GM23248 (cell line): ENCODE results near the gene FN1. TPM values are rescaled to one million over a fixed set of nuclear protein-coding genes. Genes with fewer than 3 reads are reported as not detected.
"Not testable (repeated sequence)": the region's sequence is repeated elsewhere in the genome, so short reads cannot be mapped to it uniquely, and the experiment has no call there.

ENCODE experiments used
- DNase-seq: peaks from one replicate; pipeline ENCODE4 v3.0.0-alpha.2; 2015
- H2AFZ ChIP-seq: fragments of 200-600 bp; sonication (generic); 2 replicates; pipeline ENCODE4 v1.6.1; 2016; ENCODE audit warnings: antibody characterized with exemption
- H3F3A ChIP-seq: fragments of 200-600 bp; sonication (generic); 2 replicates; pipeline ENCODE4 v1.6.1; 2016; ENCODE audit warnings: mild to moderate bottlenecking, antibody characterized with exemption, mixed run types; ENCODE audit not compliant: insufficient read depth
- H3K27ac ChIP-seq: fragments of 200-600 bp; sonication (generic); 2 replicates; pipeline ENCODE4 v1.5.1; 2016; ENCODE audit warnings: mild to moderate bottlenecking
- H3K27me3 ChIP-seq: fragments of 200-600 bp; sonication (generic); replicated peaks from 2 replicates; pipeline ENCODE4 v1.6.1; 2016; ENCODE audit warnings: mild to moderate bottlenecking; ENCODE audit not compliant: insufficient read depth
- H3K36me3 ChIP-seq: fragments of 200-600 bp; sonication (generic); 2 replicates; pipeline ENCODE4 v1.6.1; 2016; ENCODE audit warnings: low read depth, mild to moderate bottlenecking
- H3K4me1 ChIP-seq: fragments of 200-600 bp; sonication (generic); 2 replicates; pipeline ENCODE4 v1.6.1; 2016; ENCODE audit warnings: mild to moderate bottlenecking; ENCODE audit not compliant: insufficient read depth
- H3K4me2 ChIP-seq: fragments of 200-600 bp; sonication (generic); one replicate; pipeline ENCODE4 v1.6.1; 2016; ENCODE audit warnings: mild to moderate bottlenecking; ENCODE audit not compliant: unreplicated experiment
- H3K4me3 ChIP-seq: fragments of 200-600 bp; sonication (generic); 2 replicates; pipeline ENCODE4 v1.5.1; 2016; ENCODE audit warnings: mild to moderate bottlenecking
- H3K79me2 ChIP-seq: fragments of 200-600 bp; sonication (generic); 2 replicates; pipeline ENCODE4 v1.6.1; 2016; ENCODE audit warnings: mild to moderate bottlenecking; ENCODE audit not compliant: insufficient read depth
- H3K9ac ChIP-seq: fragments of 200-600 bp; sonication (generic); 2 replicates; pipeline ENCODE4 v1.6.1; 2016; ENCODE audit warnings: mild to moderate bottlenecking
- H3K9me2 ChIP-seq: fragments of 200-600 bp; sonication (generic); 2 replicates; pipeline ENCODE4 v1.6.1; 2016; ENCODE audit warnings: mixed run types, mild to moderate bottlenecking, moderate library complexity; ENCODE audit not compliant: insufficient read depth
- H3K9me3 ChIP-seq: fragments of 200-600 bp; sonication (generic); one replicate; pipeline ENCODE4 v1.6.1; 2017; ENCODE audit warnings: low read depth
- H4K20me1 ChIP-seq: fragments of 200-600 bp; sonication (generic); 2 replicates; pipeline ENCODE4 v1.6.0; 2016; ENCODE audit not compliant: insufficient read depth
- EZH2 ChIP-seq: fragments of 200-600 bp; sonication (generic); IDR thresholded peaks from 2 replicates; pipeline ENCODE4 v1.6.1; 2018; ENCODE audit warnings: antibody characterized with exemption, mild to moderate bottlenecking; ENCODE audit not compliant: insufficient read depth, poor library complexity, severe bottlenecking
- EZH2phosphoT487 ChIP-seq: fragments of 200-600 bp; sonication (generic); IDR thresholded peaks from 2 replicates; pipeline ENCODE4 v1.6.1; 2018; ENCODE audit warnings: antibody characterized with exemption, moderate library complexity, mild to moderate bottlenecking, low read depth; ENCODE audit not compliant: insufficient read depth
- WGBS, 2 experiments: methylation state at CpG; one replicate each; pipeline ENCODE4 v1.1.6; 2015 to 2017; ENCODE audit warnings: low lambda C conversion rate in 2 of 2, low coverage in 1 of 2; ENCODE audit errors: missing lambda C conversion rate in 2 of 2; 5-methylcytosine and 5-hydroxymethylcytosine counted together
- in situ Hi-C: fragments of 300-500 bp; cut with MboI; formaldehyde crosslinking; loops from 2 replicates; pipeline ENCODE4 v1.15.0; 2020
- polyA plus RNA-seq: library from polyadenylated mRNA; unstranded; fragments of >200 nt; fragmentation: Nextera tagmentation; extraction: Ambion mirVana; gene quantifications from 2 replicates; pipeline ENCODE4 v1.2.1, GENCODE V29; 2016
- total RNA-seq: library from RNA; depleted of rRNA; stranded (reverse); fragments of >200 nt; shearing (Covaris generic); gene quantifications from 2 replicates; pipeline ENCODE4 v1.2.3, GENCODE V29; 2014

FN1 gene
- total and polyA plus RNA-seq, 2 experiments from 2014 or later, result 20,647 to 33,406 TPM

DNA sequence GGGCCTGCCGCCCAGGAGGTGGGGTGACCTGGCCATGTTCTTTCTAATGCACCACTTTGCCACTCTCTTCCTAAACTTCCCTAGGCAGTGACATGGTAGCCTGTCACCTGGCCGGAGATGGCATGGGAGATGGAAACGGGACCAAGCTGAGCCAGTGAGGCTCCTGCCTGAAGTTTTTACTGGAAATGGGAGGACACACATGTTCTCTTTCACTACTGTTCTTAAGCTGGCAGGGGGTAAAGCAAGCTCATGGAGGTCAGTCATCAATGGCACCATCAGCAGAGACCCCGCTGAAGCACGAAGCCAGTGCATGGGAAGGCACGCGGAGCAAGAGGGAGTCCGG is 73.3 kb downstream of the FN1 start:
- Histone ChIP-seq H2AFZ (no peak overlapping the region), H3K9ac (no peak overlapping the region), H3K36me3 (peaks cover 83% of the 10 kb centered on the region), H3K9me2 (no peaks in the 10 kb centered on the region), H3K4me1 (peaks cover 28% of the 10 kb centered on the region), H3K4me3 (no peak overlapping the region), H3K27me3 (no peaks in the 10 kb centered on the region), H3F3A (peaks cover 99% of the 10 kb centered on the region), H3K79me2 (no peaks in the 10 kb centered on the region), H4K20me1 (peaks cover 11% of the 10 kb centered on the region; the same call in 1 of the 2 replicates), H3K9me3 (no peaks in the 10 kb centered on the region), H3K4me2 (no peak overlapping the region), H3K27ac (peak overlapping the region; percentile 70)
- no peak for TF ChIP-seq EZH2
- no peak for TF ChIP-seq EZH2phosphoT487
- in situ Hi-C loops, result no loop called here
- 93 to 94% methylated on average over 8 of the region's 8 CpGs for WGBS, 2 experiments
- DNase-seq, result peak; percentile 39

DNA sequence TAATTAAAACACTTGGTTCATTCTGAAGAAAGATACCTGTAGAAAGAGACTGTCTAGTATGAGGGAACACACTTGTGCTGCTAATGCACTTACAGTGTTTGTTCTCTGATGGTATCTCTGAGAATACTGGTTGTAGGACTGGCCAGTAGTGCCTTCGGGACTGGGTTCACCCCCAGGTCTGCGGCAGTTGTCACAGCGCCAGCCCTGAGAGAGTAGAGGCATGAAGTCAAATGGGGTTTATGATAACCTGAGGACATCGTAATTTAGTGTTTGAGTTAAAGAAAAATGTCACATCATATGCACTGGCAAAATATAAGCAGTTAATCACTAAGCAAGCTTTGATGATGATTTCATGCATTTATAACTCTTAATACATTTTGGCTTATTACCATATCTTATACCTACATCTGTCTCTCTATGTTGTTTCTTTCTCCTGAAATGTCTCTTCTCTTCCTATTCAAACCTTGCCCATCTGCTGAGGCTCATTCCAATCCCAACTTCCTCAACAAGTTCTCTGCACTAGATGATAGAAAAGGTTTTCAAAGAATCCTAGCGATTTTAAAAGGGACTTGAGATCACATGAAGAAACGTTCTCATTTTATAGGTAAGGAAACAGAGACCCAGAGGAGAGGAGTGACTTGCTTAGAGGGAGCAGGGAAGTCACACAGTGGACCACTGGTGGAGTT is 73.8 kb downstream of the FN1 start:
- Histone ChIP-seq H3K27me3 (no peaks in the 10 kb centered on the region), H3K79me2 (no peaks in the 10 kb centered on the region), H3K9ac (peak overlapping the region; percentile 9; the same call in 1 of the 2 replicates), H4K20me1 (peaks cover 8% of the 10 kb centered on the region; the same call in 1 of the 2 replicates), H3K4me2 (no peak overlapping the region), H3F3A (peaks cover 99% of the 10 kb centered on the region), H3K4me3 (no peak overlapping the region), H3K9me3 (no peaks in the 10 kb centered on the region), H2AFZ (no peak overlapping the region), H3K9me2 (no peaks in the 10 kb centered on the region), H3K36me3 (peaks cover 77% of the 10 kb centered on the region), H3K27ac (peak overlapping the region; percentile 70), H3K4me1 (peaks cover 24% of the 10 kb centered on the region)
- peak; percentile 40 for DNase-seq
- in situ Hi-C loops, result no loop called here
- 85 to 88% methylated on average over 6 of the region's 6 CpGs for WGBS, 2 experiments
- TF ChIP-seq EZH2, result no peak
- TF ChIP-seq EZH2phosphoT487, result no peak

DNA sequence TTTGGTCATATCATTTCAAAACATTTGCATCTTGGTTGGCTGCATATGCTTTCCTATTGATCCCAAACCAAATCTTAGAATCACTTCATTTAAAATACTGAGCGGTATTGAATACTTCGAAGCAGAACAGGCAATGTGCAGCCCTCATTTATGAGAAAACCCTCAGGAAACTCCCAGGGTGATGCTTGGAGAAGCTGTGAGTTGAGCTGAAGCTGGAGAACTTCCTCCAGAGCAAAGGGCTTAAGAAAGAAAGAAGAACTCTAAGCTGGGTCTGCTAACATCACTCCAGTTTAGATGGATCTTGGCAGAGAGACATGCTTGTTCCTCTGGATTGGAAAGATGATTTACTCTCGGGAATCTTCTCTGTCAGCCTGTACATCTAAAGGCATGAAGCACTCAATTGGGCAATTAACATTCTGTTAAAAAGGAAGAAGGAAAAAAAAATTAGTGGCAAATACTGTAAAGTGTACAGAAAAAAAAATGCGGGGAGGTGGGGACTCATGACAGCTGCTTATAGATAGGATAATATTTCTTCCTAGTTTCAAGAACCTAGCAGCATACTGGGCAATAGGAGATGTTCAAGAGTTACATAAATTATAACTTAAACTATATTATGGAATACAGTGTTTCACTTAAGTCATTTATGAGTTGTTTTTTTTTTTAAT is 74.5 kb downstream of the FN1 start:
- peak; percentile 30 for DNase-seq
- no peak for TF ChIP-seq EZH2
- WGBS, 2 experiments, result 73 to 76% methylated on average over 4 of the region's 4 CpGs
- no peak overlapping the region for H3K4me2 ChIP-seq
- peak overlapping the region; percentile 70 for H3K27ac ChIP-seq
- H3K9me2 ChIP-seq, result no peaks in the 10 kb centered on the region
- H4K20me1 ChIP-seq, result peaks cover 1% of the 10 kb centered on the region; the same call in 1 of the 2 replicates
- peaks cover 71% of the 10 kb centered on the region for H3K36me3 ChIP-seq
- H3K9ac ChIP-seq, result peak overlapping the region; percentile 9; the same call in 1 of the 2 replicates
- peaks cover 18% of the 10 kb centered on the region; the same call in 1 of the 2 replicates for H3K4me1 ChIP-seq
- no peak overlapping the region for H3K4me3 ChIP-seq
- no peaks in the 10 kb centered on the region for H3K9me3 ChIP-seq
- peaks cover 99% of the 10 kb centered on the region for H3F3A ChIP-seq
- H2AFZ ChIP-seq, result no peak overlapping the region
- no peaks in the 10 kb centered on the region for H3K79me2 ChIP-seq
- no peaks in the 10 kb centered on the region for H3K27me3 ChIP-seq
- in situ Hi-C loops, result no loop called here

DNA sequence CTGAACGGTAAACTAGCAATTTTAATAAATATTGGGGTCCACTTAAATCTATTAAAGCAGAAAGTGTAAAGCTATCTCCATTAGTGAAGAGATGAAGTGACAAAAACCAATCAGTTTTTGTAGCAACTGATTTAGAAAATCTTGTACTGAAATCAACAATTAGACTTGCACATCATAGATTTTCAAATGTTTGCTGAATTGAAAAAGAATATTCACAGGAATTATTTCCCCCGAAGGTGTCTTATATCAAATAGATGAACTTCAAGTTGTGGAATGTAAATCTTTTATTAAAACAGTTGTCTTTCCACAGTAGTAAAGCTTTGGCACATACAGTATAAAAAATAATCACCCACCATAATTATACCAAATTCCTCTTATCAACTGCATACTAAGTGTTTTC is 75.3 kb downstream of the FN1 start:
- Histone ChIP-seq H2AFZ (no peak overlapping the region), H3K4me1 (peaks cover 12% of the 10 kb centered on the region; the same call in 1 of the 2 replicates), H3K9me2 (no peaks in the 10 kb centered on the region), H3K36me3 (peaks cover 65% of the 10 kb centered on the region), H3K9me3 (no peaks in the 10 kb centered on the region), H3F3A (peaks cover 100% of the 10 kb centered on the region), H3K79me2 (no peaks in the 10 kb centered on the region), H3K27ac (peak overlapping the region; percentile 70), H3K27me3 (no peaks in the 10 kb centered on the region), H3K4me2 (no peak overlapping the region), H3K9ac (peak overlapping the region; percentile 9), H4K20me1 (no peaks in the 10 kb centered on the region; the same call in 1 of the 2 replicates), H3K4me3 (no peak overlapping the region)
- 95 to 100% methylated on average over 2 of the region's 2 CpGs for WGBS, 2 experiments
- DNase-seq, result peak; percentile 18
- TF ChIP-seq EZH2, result no peak
- no peak for TF ChIP-seq EZH2phosphoT487
- in situ Hi-C loops, result no loop called here

DNA sequence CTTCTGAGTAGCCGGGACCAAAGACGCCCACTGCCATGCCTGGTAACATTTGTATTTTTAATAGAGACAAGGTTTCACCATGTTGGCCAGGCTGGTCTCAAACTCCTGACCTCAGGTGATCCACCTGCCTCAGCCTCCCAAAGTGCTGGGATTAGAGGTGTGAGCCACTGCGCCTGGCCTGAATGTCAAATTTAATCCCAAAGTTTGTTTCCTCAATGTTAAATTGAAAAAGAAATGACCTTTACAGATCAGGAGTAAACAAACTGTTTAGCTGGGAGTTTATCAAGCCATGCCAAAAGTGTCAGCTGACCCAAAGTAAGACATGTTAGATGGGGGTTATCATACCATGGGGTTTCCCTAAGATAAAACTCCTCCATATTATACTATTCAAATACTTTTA is 75.8 kb downstream of the FN1 start:
- H3K79me2 ChIP-seq, H2AFZ ChIP-seq, H3K9me2 ChIP-seq, H3K27me3 ChIP-seq, in situ Hi-C loops, H3K4me2 ChIP-seq, H4K20me1 ChIP-seq, H3K4me1 ChIP-seq, H3K9me3 ChIP-seq, H3K4me3 ChIP-seq: not testable (repeated sequence)
- Histone ChIP-seq H3K9ac (peak overlapping the region; percentile 9), H3F3A (peaks cover 100% of the 10 kb centered on the region), H3K27ac (peak overlapping the region; percentile 70), H3K36me3 (peaks cover 60% of the 10 kb centered on the region)
- 99 to 100% methylated on average over 3 of the region's 3 CpGs for WGBS, 2 experiments
- DNase-seq, result peak; percentile 39
